Measurements from ENCODE around the gene PLEKHG4.

The PLEKHG4 gene

GRCh38 chr16:67294171-67294757 is 14.9 kb downstream of the PLEKHG4 start:
- DNase-seq: no peak

- no peak for DNase-seq
Measured at GRCh38 chr16:67294938-67295361, 15.6 kb downstream of the PLEKHG4 start.

GRCh38 chr16:67296420-67296819 is 17.1 kb downstream of the PLEKHG4 start:
- DNase-seq: no peak

- no peak for DNase-seq
Measured at GRCh38 chr16:67298277-67298676, 18.9 kb downstream of the PLEKHG4 start.

GRCh38 chr16:67299269-67299668 is 19.9 kb downstream of the PLEKHG4 start:
- DNase-seq: no peak

- DNase-seq: no peak
Measured at GRCh38 chr16:67301080-67301782, 21.9 kb downstream of the PLEKHG4 start.

- no peak for DNase-seq
Measured at GRCh38 chr16:67302076-67302475, 22.7 kb downstream of the PLEKHG4 start.

GRCh38 chr16:67302970-67303369 is 23.6 kb downstream of the PLEKHG4 start:
- no peak for DNase-seq

GRCh38 chr16:67304020-67304419 is 24.7 kb downstream of the PLEKHG4 start:
- DNase-seq: no peak

- no peak for DNase-seq
Measured at GRCh38 chr16:67305216-67306071, 26.1 kb downstream of the PLEKHG4 start.

- no peak for DNase-seq
Measured at GRCh38 chr16:67310561-67310960, 31.2 kb downstream of the PLEKHG4 start.

GRCh38 chr16:67311607-67312488 is 32.5 kb downstream of the PLEKHG4 start:
- DNase-seq: no peak

- no peak for DNase-seq
Measured at GRCh38 chr16:67312719-67313118, 33.4 kb downstream of the PLEKHG4 start.

GRCh38 chr16:67317853-67318252 is 38.5 kb downstream of the PLEKHG4 start:
- DNase-seq: no peak

GRCh38 chr16:67326115-67326471 is 46.8 kb downstream of the PLEKHG4 start:
- no peak for DNase-seq

GRCh38 chr16:67326472-67327309 is 47.4 kb downstream of the PLEKHG4 start, which contains the start of the genes KCTD19 and LRRC36:
TSS of gene KCTD19 (minus strand) at chr16:67326741. CDS start at chr16:67326707, 34 bp downstream.
TSS of gene LRRC36 (plus strand) at chr16:67326815. CDS start at chr16:67326863, 48 bp downstream.
- DNase-seq: peak; percentile 39

- DNase-seq: no peak
Measured at GRCh38 chr16:67327743-67328142, 48.4 kb downstream of the PLEKHG4 start.

- no peak for DNase-seq
Measured at GRCh38 chr16:67329901-67330300, 50.6 kb downstream of the PLEKHG4 start.

- DNase-seq: no peak
Measured at GRCh38 chr16:67333315-67333714, 54.0 kb downstream of the PLEKHG4 start.

- DNase-seq: no peak
Measured at GRCh38 chr16:67336116-67336515, 56.8 kb downstream of the PLEKHG4 start.

GRCh38 chr16:67336648-67337047 is 57.3 kb downstream of the PLEKHG4 start:
- DNase-seq: no peak
